Measurements from ENCODE around the gene ARID1B. TPM values are rescaled to one million over a fixed set of nuclear protein-coding genes. Genes with fewer than 3 reads are reported as not detected.

The ARID1B gene
- total and polyA plus RNA-seq, 10 of the 15 experiments (the other 5 are each of a cell fraction or from before 2014, with no cell fraction given) = 24.7 to 133 (median 54.6) TPM

GRCh38 chr6:156867121-156867520 is 89.9 kb downstream of the ARID1B start:
- Histone ChIP-seq H3K4me2 (ENCODE audit: control insufficient read depth, insufficient read depth) (peak overlapping the region; percentile 46; the same call in 1 of the 2 replicates), H3K79me2 (ENCODE audit: control insufficient read depth, insufficient read depth, low read length) (peaks cover 97% of the 10 kb centered on the region), H3K4me1 (ENCODE audit: control insufficient read depth, insufficient read depth, low read length) (peaks cover 29% of the 10 kb centered on the region), H4K20me1 (ENCODE audit: control insufficient read depth, insufficient read depth) (peaks cover 5% of the 10 kb centered on the region; the same call in 1 of the 2 replicates), H3K9ac (ENCODE audit: control insufficient read depth, insufficient read depth, low read length) (no peak overlapping the region), H3K36me3 (ENCODE audit: control insufficient read depth in 2 of 2, insufficient read depth in 2 of 2, low read length in 1 of 2) (peaks cover 3% of the 10 kb centered on the region in 2 experiments; a peak in 2 of 4 replicates), H2AFZ (ENCODE audit: control insufficient read depth, low read depth, low read length) (no peak overlapping the region), H3K27ac (ENCODE audit: control insufficient read depth, insufficient read depth) (peak overlapping the region; percentile 10; the same call in 1 of the 2 replicates), H3K4me3 (no peak overlapping the region), H3K9me3 (replicated peaks; ENCODE audit: control insufficient read depth, insufficient read depth, low read length) (no peaks in the 10 kb centered on the region), H3K27me3 (replicated peaks in 1 of 2; ENCODE audit: control insufficient read depth in 2 of 2, insufficient read depth in 2 of 2, low read length in 1 of 2) (no peaks in the 10 kb centered on the region)
- ChIA-PET RAD21 (ENCODE audit: unreplicated experiment) (interaction anchor here (1.4 to 1.6 kb wide), 3 partner anchors 14 to 87 kb away, joined by 3 to 4 read pairs (median 3); no protein-coding TSS in a partner anchor), POLR2A (interaction anchor here (1.6 kb wide), 1 partner anchor 14 kb away, joined by 4 read pairs; no protein-coding TSS in a partner anchor), SMC1A (ENCODE audit: uncharacterized antibody, unreplicated experiment) (interaction anchor here (0.6 to 5.2 kb wide), 8 partner anchors 14 to 87 kb away, joined by 3 to 29 read pairs (median 4); no protein-coding TSS in a partner anchor), CTCF (interaction anchor here (1.4 kb wide), 1 partner anchor 10 kb away, joined by 5 read pairs; no protein-coding TSS in a partner anchor)
- FAIRE-seq (no peak), ATAC-seq (no peak), DNase-seq (ENCODE audit: low read depth, low spot score) (no peak)
- intact Hi-C loops (cut with micrococcal nuclease; ENCODE audit: unreplicated experiment) = no loop called here
- in situ Hi-C loops (cut with MboI) = no loop called here
- TF ChIP-seq RUNX3 (IDR thresholded peaks at IDR 0.05; ENCODE audit: low read length) (no peak), RAD21 (IDR thresholded peaks at IDR 0.05; ENCODE audit: insufficient read depth, low read depth, low read length) (no peak), NFXL1 (IDR thresholded peaks at IDR 0.05; ENCODE audit: borderline replicate concordance) (no peak), CEBPZ (IDR thresholded peaks at IDR 0.05; ENCODE audit: low read depth, low read length) (no peak), TBL1XR1 (IDR thresholded peaks at IDR 0.05; ENCODE audit: low read depth, low read length) (no peak), ZNF207 (IDR thresholded peaks at IDR 0.05; ENCODE audit: borderline replicate concordance) (no peak), CEBPB (IDR thresholded peaks at IDR 0.05; ENCODE audit: borderline replicate concordance in 1 of 2, low read depth in 2 of 2, low read length in 2 of 2) (no peak), DPF2 (IDR thresholded peaks at IDR 0.05) (no peak), POLR2AphosphoS5 (IDR thresholded peaks at IDR 0.05; ENCODE audit: low read length) (no peak), JUND (IDR thresholded peaks at IDR 0.05; ENCODE audit: low read depth, low read length) (no peak), STAT3 (IDR thresholded peaks at IDR 0.05; ENCODE audit: low read depth, low read length) (no peak)
- no TSS peak for BruUV-seq (replicated peaks)
- 98% methylated on average over 2 of the region's 2 CpGs for WGBS (ENCODE audit: insufficient coverage, insufficient replicate concordance, low lambda C conversion rate, missing lambda C conversion rate)

Data from GM12878 (cell line).